Osteocyte (in vitro differentiated cells): ENCODE data around the gene E4F1. TPM values are rescaled to one million over a fixed set of nuclear protein-coding genes. Genes with fewer than 3 reads are reported as not detected.

Source experiments
- DNase-seq: peaks from one replicate; pipeline ENCODE4 v3.0.0; 2021; ENCODE audit warnings: mixed read lengths; ENCODE audit not compliant: unreplicated experiment; ENCODE audit errors: extremely low spot score
- H3K27ac Mint-ChIP-seq: one replicate; pipeline ENCODE4 v1.8.0; 2021; ENCODE audit warnings: mild to moderate bottlenecking, mixed read lengths; ENCODE audit not compliant: unreplicated experiment
- H3K27me3 Mint-ChIP-seq: one replicate; pipeline ENCODE4 v1.8.0; 2021; ENCODE audit warnings: mixed read lengths; ENCODE audit not compliant: unreplicated experiment
- H3K36me3 Mint-ChIP-seq: one replicate; pipeline ENCODE4 v1.8.0; 2021; ENCODE audit warnings: mixed read lengths; ENCODE audit not compliant: unreplicated experiment
- H3K4me1 Mint-ChIP-seq: one replicate; pipeline ENCODE4 v1.8.0; 2021; ENCODE audit warnings: mixed read lengths; ENCODE audit not compliant: unreplicated experiment
- H3K4me3 Mint-ChIP-seq: one replicate; pipeline ENCODE4 v1.8.0; 2021; ENCODE audit warnings: mild to moderate bottlenecking, moderate library complexity, mixed read lengths; ENCODE audit not compliant: unreplicated experiment
- H3K9me3 Mint-ChIP-seq: one replicate; pipeline ENCODE4 v1.8.0; 2021; ENCODE audit warnings: mixed read lengths; ENCODE audit not compliant: unreplicated experiment
- CTCF ChIP-seq: fragments of 200-600 bp; sonication (generic); IDR thresholded peaks from 2 replicates; pipeline ENCODE4 v1.5.0; 2021; ENCODE audit warnings: antibody characterized with exemption, mild to moderate bottlenecking, moderate library complexity
- total RNA-seq: library from RNA; stranded (reverse); gene quantifications from 2 replicates; pipeline ENCODE4 v1.2.1, GENCODE V29; 2021

The E4F1 gene
- total RNA-seq, 1 donor from 2014 or later = 26.9 TPM

- no peaks in the 10 kb centered on the region for H3K27me3 Mint-ChIP-seq
Measured at GRCh38 chr16:2176047-2176446, 47.3 kb upstream of the E4F1 start.

GRCh38 chr16:2177101-2177500 is 46.3 kb upstream of the E4F1 start:
- TF ChIP-seq CTCF = no peak
- no peaks in the 10 kb centered on the region for H3K9me3 Mint-ChIP-seq
- H3K4me3 Mint-ChIP-seq = no peak overlapping the region
- peaks cover 18% of the 10 kb centered on the region for H3K36me3 Mint-ChIP-seq
- no peaks in the 10 kb centered on the region for H3K4me1 Mint-ChIP-seq
- no peaks in the 10 kb centered on the region for H3K27me3 Mint-ChIP-seq
- no peak overlapping the region for H3K27ac Mint-ChIP-seq
- DNase-seq = no peak

More at GRCh38 chr16:2176047-2176446, 47.3 kb upstream of the E4F1 start:
- H3K27ac Mint-ChIP-seq = no peak overlapping the region
- no peak for TF ChIP-seq CTCF
- no peaks in the 10 kb centered on the region for H3K4me1 Mint-ChIP-seq
- H3K9me3 Mint-ChIP-seq = no peaks in the 10 kb centered on the region
- DNase-seq = no peak
- H3K36me3 Mint-ChIP-seq = peaks cover 19% of the 10 kb centered on the region
- no peak overlapping the region for H3K4me3 Mint-ChIP-seq

- H3K9me3 Mint-ChIP-seq = no peaks in the 10 kb centered on the region
- no peak for DNase-seq
- H3K36me3 Mint-ChIP-seq = peaks cover 18% of the 10 kb centered on the region
- no peak overlapping the region for H3K4me3 Mint-ChIP-seq
- no peaks in the 10 kb centered on the region for H3K4me1 Mint-ChIP-seq
- H3K27ac Mint-ChIP-seq = no peak overlapping the region
- no peak for TF ChIP-seq CTCF
- H3K27me3 Mint-ChIP-seq = no peaks in the 10 kb centered on the region
Measured at GRCh38 chr16:2177561-2177960, 45.8 kb upstream of the E4F1 start.

GRCh38 chr16:2178321-2179106 is 44.9 kb upstream of the E4F1 start:
- H3K4me1 Mint-ChIP-seq = no peaks in the 10 kb centered on the region
- H3K27ac Mint-ChIP-seq = no peak overlapping the region
- TF ChIP-seq CTCF = no peak
- H3K36me3 Mint-ChIP-seq = peaks cover 17% of the 10 kb centered on the region
- DNase-seq = no peak
- H3K9me3 Mint-ChIP-seq = no peaks in the 10 kb centered on the region
- H3K4me3 Mint-ChIP-seq = no peak overlapping the region
- no peaks in the 10 kb centered on the region for H3K27me3 Mint-ChIP-seq

- Mint-ChIP-seq H3K4me3 (no peak overlapping the region), H3K4me1 (no peaks in the 10 kb centered on the region), H3K36me3 (peaks cover 13% of the 10 kb centered on the region), H3K27ac (no peak overlapping the region), H3K27me3 (no peaks in the 10 kb centered on the region), H3K9me3 (no peaks in the 10 kb centered on the region)
- no peak for DNase-seq
- TF ChIP-seq CTCF = no peak
Measured at GRCh38 chr16:2179107-2179501, 44.3 kb upstream of the E4F1 start.
